WI38 (cell line): Measurements from ENCODE around the gene KCNG2.

Experiments used
- H3K4me3 ChIP-seq: 2 replicates; pipeline ENCODE4 v1.5.1; 2011; ENCODE audit warnings: low read depth, mild to moderate bottlenecking, control low read depth, low read length
- CTCF ChIP-seq: IDR thresholded peaks from 2 replicates; pipeline ENCODE4 v1.5.1; 2012; ENCODE audit warnings: low read depth, mild to moderate bottlenecking, control low read depth, low read length

KCNG2 gene

GRCh38 chr18:79941473-79942119, 143.9 kb downstream of the KCNG2 start:
- no peak overlapping the region for H3K4me3 ChIP-seq
- TF ChIP-seq CTCF, result no peak

- H3K4me3 ChIP-seq, result no peak overlapping the region
- no peak for TF ChIP-seq CTCF
Observed at GRCh38 chr18:79942211-79942610, 144.5 kb downstream of the KCNG2 start.

GRCh38 chr18:79942786-79943607, 145.3 kb downstream of the KCNG2 start:
- no peak overlapping the region for H3K4me3 ChIP-seq
- TF ChIP-seq CTCF, result no peak

GRCh38 chr18:79943608-79944125, 145.9 kb downstream of the KCNG2 start:
- no peak overlapping the region for H3K4me3 ChIP-seq
- no peak for TF ChIP-seq CTCF

- TF ChIP-seq CTCF, result no peak
- H3K4me3 ChIP-seq, result no peak overlapping the region
Observed at GRCh38 chr18:79944126-79944731, 146.5 kb downstream of the KCNG2 start.

GRCh38 chr18:79944746-79945117, 147.0 kb downstream of the KCNG2 start:
- TF ChIP-seq CTCF, result no peak
- no peak overlapping the region for H3K4me3 ChIP-seq
